ENCODE results near the gene PHF20. TPM values are rescaled to one million over a fixed set of nuclear protein-coding genes. Genes with fewer than 3 reads are reported as not detected.

Gene PHF20
- total RNA-seq, 1 experiment from 2014 or later = 65.8 TPM

- TF ChIP-seq ZNF532 (CRISPR knock-in tag; IDR thresholded peaks at IDR 0.05; ENCODE audit: borderline replicate concordance) = no peak
Measured at GRCh38 chr20:35738410-35739179, 33.2 kb upstream of the PHF20 start (continued).

GRCh38 chr20:35739294-35740163 lies 32.3 kb upstream of the PHF20 start:
- ChIA-PET CTCF (interaction anchor here (1.2 kb wide), 1 partner anchor 208 kb away, joined by 3 read pairs; no protein-coding TSS in a partner anchor), POLR2A (interaction anchor here (0.6 to 1.1 kb wide), 2 partner anchors 145 to 1827 kb away, joined by 3 to 6 read pairs; no protein-coding TSS in a partner anchor)
- Mint-ChIP-seq H3K4me3 (peak overlapping the region; percentile 98), H3K9me3 (peaks cover 4% of the 10 kb centered on the region; the same call in 1 of the 2 replicates), H3K36me3 (peaks cover 67% of the 10 kb centered on the region), H3K4me1 (peaks cover 32% of the 10 kb centered on the region), H3K27ac (peak overlapping the region; percentile 29), H3K27me3 (ENCODE audit: low read depth) (no peaks in the 10 kb centered on the region)
- ATAC-seq (no peak), DNase-seq (ENCODE audit: low spot score) (no peak)
- TF ChIP-seq ZNF532 (CRISPR knock-in tag; IDR thresholded peaks at IDR 0.05; ENCODE audit: borderline replicate concordance) (no peak), PRDM15 (CRISPR knock-in tag; IDR thresholded peaks at IDR 0.05) (no peak), CBFB (CRISPR knock-in tag; IDR thresholded peaks at IDR 0.05; ENCODE audit: low read depth) (no peak), ETV6 (CRISPR knock-in tag; IDR thresholded peaks at IDR 0.05) (no peak), ZNF219 (CRISPR knock-in tag; IDR thresholded peaks at IDR 0.05; ENCODE audit: borderline replicate concordance) (no peak), MYBL2 (CRISPR knock-in tag; IDR thresholded peaks at IDR 0.05) (no peak), CREM (CRISPR knock-in tag; IDR thresholded peaks at IDR 0.05) (no peak), E2F5 (CRISPR knock-in tag; IDR thresholded peaks at IDR 0.05) (no peak), OVOL2 (CRISPR knock-in tag; IDR thresholded peaks at IDR 0.05; ENCODE audit: borderline replicate concordance) (no peak), ZNF281 (CRISPR knock-in tag; IDR thresholded peaks at IDR 0.05) (no peak), ZBTB21 (CRISPR knock-in tag; IDR thresholded peaks at IDR 0.05; ENCODE audit: borderline replicate concordance) (no peak), NR2C2 (CRISPR knock-in tag; IDR thresholded peaks at IDR 0.05) (no peak), TP53 (CRISPR knock-in tag; IDR thresholded peaks at IDR 0.05) (no peak)
